ENCODE data around the gene SYNM. TPM values are rescaled to one million over a fixed set of nuclear protein-coding genes. Genes with fewer than 3 reads are reported as not detected.

The SYNM gene
- total and polyA plus RNA-seq, 2 experiments from 2014 or later: 0.18 to 0.97 TPM

- Histone ChIP-seq H4K20me1 (ENCODE audit: insufficient read depth) (no peaks in the 10 kb centered on the region), H3K9ac (peak overlapping the region; percentile 67), H3K36me3 (ENCODE audit: low read depth) (no peaks in the 10 kb centered on the region), H3K27ac (peak overlapping the region; percentile 31), H3K9me2 (ENCODE audit: insufficient read depth) (no peaks in the 10 kb centered on the region), H3F3A (ENCODE audit: insufficient read depth) (no peaks in the 10 kb centered on the region), H3K4me1 (ENCODE audit: insufficient read depth) (0 out of 2 replicates have a peak, but pooled peaks cover 4% of the 10 kb centered on the region), H3K27me3 (replicated peaks; ENCODE audit: insufficient read depth) (no peaks in the 10 kb centered on the region), H3K4me2 (ENCODE audit: unreplicated experiment) (peak overlapping the region; percentile 87), H3K4me3 (peak overlapping the region; percentile 70), H3K79me2 (ENCODE audit: insufficient read depth) (no peaks in the 10 kb centered on the region), H3K9me3 (ENCODE audit: low read depth) (no peaks in the 10 kb centered on the region), H2AFZ (peak overlapping the region; percentile 92)
- in situ Hi-C loops (cut with MboI): loop anchor here (10.0 kb wide), 1 partner anchor 632 kb away; no protein-coding TSS in a partner anchor
- WGBS, 2 experiments (ENCODE audit: low coverage in 1 of 2, low lambda C conversion rate in 2 of 2, missing lambda C conversion rate in 2 of 2): 5 to 7% methylated on average over 10 of the region's 10 CpGs
- no peak for TF ChIP-seq EZH2 (IDR thresholded peaks at IDR 0.05; ENCODE audit: insufficient read depth, poor library complexity, severe bottlenecking)
- no peak for TF ChIP-seq EZH2phosphoT487 (IDR thresholded peaks at IDR 0.05; ENCODE audit: insufficient read depth, low read depth)
- DNase-seq: peak; percentile 89
Observed at GRCh38 chr15:99076555-99077308, 28.1 kb upstream of the SYNM start.

- H3K36me3 ChIP-seq (ENCODE audit: low read depth): no peaks in the 10 kb centered on the region
- DNase-seq: no peak
- peaks cover 4% of the 10 kb centered on the region; the same call in 1 of the 2 replicates for H3K4me1 ChIP-seq (ENCODE audit: insufficient read depth)
- H3K9me3 ChIP-seq (ENCODE audit: low read depth): no peaks in the 10 kb centered on the region
- 69 to 73% methylated on average over 1 of the region's 1 CpG for WGBS, 2 experiments (ENCODE audit: low coverage in 1 of 2, low lambda C conversion rate in 2 of 2, missing lambda C conversion rate in 2 of 2)
- no peak overlapping the region for H2AFZ ChIP-seq
- no peaks in the 10 kb centered on the region for H3K27me3 ChIP-seq (replicated peaks; ENCODE audit: insufficient read depth)
- H4K20me1 ChIP-seq (ENCODE audit: insufficient read depth): no peaks in the 10 kb centered on the region
- H3K4me2 ChIP-seq (ENCODE audit: unreplicated experiment): no peak overlapping the region
- H3K27ac ChIP-seq: no peak overlapping the region
- no peak overlapping the region for H3K9ac ChIP-seq
- H3K79me2 ChIP-seq (ENCODE audit: insufficient read depth): no peaks in the 10 kb centered on the region
- H3F3A ChIP-seq (ENCODE audit: insufficient read depth): peaks cover 6% of the 10 kb centered on the region; the same call in 1 of the 2 replicates
- in situ Hi-C loops (cut with MboI): no loop called here
- no peak overlapping the region for H3K4me3 ChIP-seq
- TF ChIP-seq EZH2 (IDR thresholded peaks at IDR 0.05; ENCODE audit: insufficient read depth, poor library complexity, severe bottlenecking): no peak
- no peak for TF ChIP-seq EZH2phosphoT487 (IDR thresholded peaks at IDR 0.05; ENCODE audit: insufficient read depth, low read depth)
- no peaks in the 10 kb centered on the region for H3K9me2 ChIP-seq (ENCODE audit: insufficient read depth)
Observed at GRCh38 chr15:99082798-99083197, 22.1 kb upstream of the SYNM start.

- Histone ChIP-seq H4K20me1 (ENCODE audit: insufficient read depth) (no peaks in the 10 kb centered on the region), H3K9me2 (ENCODE audit: insufficient read depth) (no peaks in the 10 kb centered on the region), H3K4me2 (ENCODE audit: unreplicated experiment) (no peak overlapping the region), H3K9ac (no peak overlapping the region), H3K4me3 (no peak overlapping the region), H3F3A (ENCODE audit: insufficient read depth) (peaks cover 6% of the 10 kb centered on the region; the same call in 1 of the 2 replicates), H3K9me3 (ENCODE audit: low read depth) (no peaks in the 10 kb centered on the region), H2AFZ (no peak overlapping the region), H3K79me2 (ENCODE audit: insufficient read depth) (no peaks in the 10 kb centered on the region), H3K27ac (no peak overlapping the region), H3K36me3 (ENCODE audit: low read depth) (no peaks in the 10 kb centered on the region), H3K4me1 (ENCODE audit: insufficient read depth) (peaks cover 4% of the 10 kb centered on the region; the same call in 1 of the 2 replicates), H3K27me3 (replicated peaks; ENCODE audit: insufficient read depth) (no peaks in the 10 kb centered on the region)
- no peak for DNase-seq
- in situ Hi-C loops (cut with MboI): no loop called here
- no peak for TF ChIP-seq EZH2 (IDR thresholded peaks at IDR 0.05; ENCODE audit: insufficient read depth, poor library complexity, severe bottlenecking)
- TF ChIP-seq EZH2phosphoT487 (IDR thresholded peaks at IDR 0.05; ENCODE audit: insufficient read depth, low read depth): no peak
- 94 to 96% methylated on average over 10 of the region's 10 CpGs for WGBS, 2 experiments (ENCODE audit: low coverage in 1 of 2, low lambda C conversion rate in 2 of 2, missing lambda C conversion rate in 2 of 2)
Observed at GRCh38 chr15:99084965-99085364, 19.9 kb upstream of the SYNM start.

GRCh38 chr15:99085413-99086326, 19.2 kb upstream of the SYNM start:
- peaks cover 4% of the 10 kb centered on the region; the same call in 1 of the 2 replicates for H3K4me1 ChIP-seq (ENCODE audit: insufficient read depth)
- H3F3A ChIP-seq (ENCODE audit: insufficient read depth): peaks cover 6% of the 10 kb centered on the region; the same call in 1 of the 2 replicates
- no peak overlapping the region for H2AFZ ChIP-seq
- no peaks in the 10 kb centered on the region for H3K36me3 ChIP-seq (ENCODE audit: low read depth)
- no peak overlapping the region for H3K9ac ChIP-seq
- H3K4me2 ChIP-seq (ENCODE audit: unreplicated experiment): no peak overlapping the region
- H3K4me3 ChIP-seq: no peak overlapping the region
- H3K27me3 ChIP-seq (replicated peaks; ENCODE audit: insufficient read depth): no peaks in the 10 kb centered on the region
- H4K20me1 ChIP-seq (ENCODE audit: insufficient read depth): no peaks in the 10 kb centered on the region
- in situ Hi-C loops (cut with MboI): no loop called here
- H3K9me3 ChIP-seq (ENCODE audit: low read depth): no peaks in the 10 kb centered on the region
- 75 to 77% methylated on average over 8 of the region's 8 CpGs for WGBS, 2 experiments (ENCODE audit: low coverage in 1 of 2, low lambda C conversion rate in 2 of 2, missing lambda C conversion rate in 2 of 2)
- no peak overlapping the region for H3K27ac ChIP-seq
- H3K79me2 ChIP-seq (ENCODE audit: insufficient read depth): no peaks in the 10 kb centered on the region
- DNase-seq: peak; percentile 85
- no peaks in the 10 kb centered on the region for H3K9me2 ChIP-seq (ENCODE audit: insufficient read depth)
- TF ChIP-seq EZH2 (IDR thresholded peaks at IDR 0.05; ENCODE audit: insufficient read depth, poor library complexity, severe bottlenecking) (no peak), EZH2phosphoT487 (IDR thresholded peaks at IDR 0.05; ENCODE audit: insufficient read depth, low read depth) (no peak)

Data from GM23248 (cell line).